GM12891 (cell line): Measurements from ENCODE around the gene TSPAN12.

ENCODE experiments used
- PAX5 ChIP-seq: IDR thresholded peaks from 2 replicates; pipeline ENCODE4 v1.6.1; 2011; ENCODE audit warnings: low read length, moderate library complexity, mild to moderate bottlenecking; ENCODE audit not compliant: insufficient read depth, severe bottlenecking
- POLR2A ChIP-seq: IDR thresholded peaks from 2 replicates; pipeline ENCODE4 v1.6.1; 2011; ENCODE audit warnings: low read depth, low read length, control low read depth
- POLR2AphosphoS5 ChIP-seq: IDR thresholded peaks from 2 replicates; pipeline ENCODE4 v1.6.1; 2011; ENCODE audit warnings: low read depth, low read length, control low read depth
- POU2F2 ChIP-seq: IDR thresholded peaks from 2 replicates; pipeline ENCODE4 v1.6.1; 2011; ENCODE audit warnings: low read depth, mild to moderate bottlenecking, control low read depth, low read length, moderate library complexity
- SPI1 ChIP-seq: IDR thresholded peaks from 2 replicates; pipeline ENCODE4 v1.6.1; 2011; ENCODE audit warnings: low read depth, low read length, control low read depth
- TAF1 ChIP-seq: IDR thresholded peaks from 2 replicates; pipeline ENCODE4 v1.6.1; 2011; ENCODE audit warnings: low read depth, low read length, control low read depth

- no peak for TF ChIP-seq SPI1
- TF ChIP-seq POLR2A: no peak
- TF ChIP-seq POU2F2: no peak
- TF ChIP-seq TAF1: no peak
- no peak for TF ChIP-seq POLR2AphosphoS5
- TF ChIP-seq PAX5: no peak
These were observed 117.6 kb downstream of the TSPAN12 start for GRCh38 chr7:120740348-120740747.
